CD8-positive, alpha-beta memory T cell (primary cell): Measurements from ENCODE around the gene SLC26A4. TPM values are rescaled to one million over a fixed set of nuclear protein-coding genes. Genes with fewer than 3 reads are reported as not detected.
A peak's percentile ranks its signal among the peaks of the same experiment; 100 is the strongest.

ENCODE experiments used
- CTCF ChIA-PET: fragments of 350-600 bp; sonication (Branson Sonifier 250); formaldehyde crosslinking; loops from one replicate; lab custom pipeline; 2021; ENCODE audit warnings: antibody characterized with exemption; lab: Charles Lee
- POLR2A ChIA-PET: fragments of 350-600 bp; sonication (Branson Sonifier 250); formaldehyde crosslinking; loops from one replicate; lab custom pipeline; 2021; ENCODE audit warnings: antibody characterized with exemption; lab: Charles Lee
- DNase-seq, 5 donors: peaks; one replicate each; pipeline versions ENCODE4 v3.0.0 to v3.0.0-alpha.2; 2020 to 2022; ENCODE audit warnings: mixed read lengths in 1 of 5
- H3K27ac ChIP-seq: one replicate; pipeline ENCODE4 v1.7.0; 2013; ENCODE audit warnings: low read depth, mild to moderate bottlenecking, low read length, moderate library complexity
- H3K27me3 ChIP-seq: 2 replicates; pipeline ENCODE4 v1.7.0; 2013; ENCODE audit warnings: low read length, mild to moderate bottlenecking; ENCODE audit not compliant: insufficient read depth, poor library complexity, severe bottlenecking
- H3K36me3 ChIP-seq: 2 replicates; pipeline ENCODE4 v1.7.0; 2013; ENCODE audit warnings: mild to moderate bottlenecking, low read length, moderate library complexity; ENCODE audit not compliant: insufficient read depth
- H3K4me1 ChIP-seq: 2 replicates; pipeline ENCODE4 v1.7.0; 2013; ENCODE audit warnings: mild to moderate bottlenecking, low read length, moderate library complexity; ENCODE audit not compliant: insufficient read depth
- H3K4me3 ChIP-seq: 2 replicates; pipeline ENCODE4 v1.7.0; 2013; ENCODE audit warnings: mild to moderate bottlenecking, low read length
- H3K9me3 ChIP-seq: 2 replicates; pipeline ENCODE4 v1.7.0; 2013; ENCODE audit warnings: mild to moderate bottlenecking, low read length
- H3K27ac Mint-ChIP-seq, 8 donors: one replicate each; pipeline ENCODE4 v1.8.0; 2020 to 2021; ENCODE audit warnings: mixed read lengths in 8 of 8, mild to moderate bottlenecking in 6 of 8, inconsistent platforms in 3 of 8, moderate library complexity in 3 of 8
- H3K27me3 Mint-ChIP-seq, 2 donors: one replicate each; pipeline ENCODE4 v1.8.0; 2020 to 2021; ENCODE audit warnings: mixed read lengths in 2 of 2, mild to moderate bottlenecking in 1 of 2, moderate library complexity in 1 of 2
- H3K36me3 Mint-ChIP-seq, 3 donors: one replicate each; pipeline ENCODE4 v1.8.0; 2020 to 2021; ENCODE audit warnings: mixed read lengths in 3 of 3, inconsistent platforms in 1 of 3, mild to moderate bottlenecking in 1 of 3
- H3K4me1 Mint-ChIP-seq, 3 donors: one replicate each; pipeline ENCODE4 v1.8.0; 2020 to 2021; ENCODE audit warnings: mixed read lengths in 3 of 3, inconsistent platforms in 1 of 3, mild to moderate bottlenecking in 1 of 3
- H3K4me3 Mint-ChIP-seq, 7 donors: one replicate each; pipeline ENCODE4 v1.8.0; 2020 to 2021; ENCODE audit warnings: mixed read lengths in 7 of 7, mild to moderate bottlenecking in 6 of 7, moderate library complexity in 4 of 7, inconsistent platforms in 2 of 7
- H3K9me3 Mint-ChIP-seq, 5 donors: one replicate each; pipeline ENCODE4 v1.8.0; 2020 to 2022; ENCODE audit warnings: mixed read lengths in 5 of 5, mild to moderate bottlenecking in 3 of 5, moderate library complexity in 2 of 5, inconsistent platforms in 1 of 5
- polyA plus RNA-seq: library from polyadenylated mRNA; unstranded; fragments of 300-500 nt; fragmentation: Illumina TruSeq; gene quantifications from one replicate; pipeline ENCODE4 v1.2.3, GENCODE V29; 2021
- total RNA-seq, 2 experiments: library from RNA; stranded (reverse); gene quantifications; one replicate each; pipeline ENCODE4 v1.2.3, GENCODE V29; 2021

SLC26A4 gene
- total and polyA plus RNA-seq, 3 experiments from 2014 or later: 0.78 to 2.1 TPM; not detected in 1

DNA sequence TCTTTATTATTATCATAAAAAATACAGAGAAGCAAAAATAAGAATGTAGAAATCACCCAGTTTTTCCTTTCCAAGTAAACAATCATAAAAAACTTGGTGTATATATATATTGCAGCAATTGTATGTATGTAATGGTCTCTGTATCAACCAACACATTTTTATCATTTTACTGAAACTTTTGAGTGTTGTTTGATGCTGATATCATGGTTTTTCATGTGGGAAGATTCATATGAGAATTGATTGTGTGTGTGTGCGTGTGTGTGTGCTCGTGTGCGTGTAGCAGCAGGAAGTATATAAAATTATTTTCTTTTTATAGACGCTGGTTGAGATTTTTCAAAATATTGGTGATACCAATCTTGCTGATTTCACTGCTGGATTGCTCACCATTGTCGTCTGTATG, 22.3 kb downstream of the SLC26A4 start:
- H3K27ac Mint-ChIP-seq: no peak overlapping the region
- H3K27me3 Mint-ChIP-seq: peaks cover 0 to 4% of the 10 kb centered on the region in 2 donors
- no peak overlapping the region for H3K4me3 Mint-ChIP-seq
- Histone ChIP-seq H3K27ac (no peak overlapping the region), H3K36me3 (no peaks in the 10 kb centered on the region), H3K4me3 (no peak overlapping the region), H3K4me1 (no peaks in the 10 kb centered on the region), H3K27me3 (no peaks in the 10 kb centered on the region), H3K9me3 (no peaks in the 10 kb centered on the region)
- no peak for DNase-seq
- no peaks in the 10 kb centered on the region for H3K9me3 Mint-ChIP-seq
- ChIA-PET CTCF (no interaction called here), POLR2A (no interaction called here)
- no peaks in the 10 kb centered on the region for H3K36me3 Mint-ChIP-seq
- H3K4me1 Mint-ChIP-seq: peaks cover 0 to 11% (median 4%) of the 10 kb centered on the region in 3 donors

DNA sequence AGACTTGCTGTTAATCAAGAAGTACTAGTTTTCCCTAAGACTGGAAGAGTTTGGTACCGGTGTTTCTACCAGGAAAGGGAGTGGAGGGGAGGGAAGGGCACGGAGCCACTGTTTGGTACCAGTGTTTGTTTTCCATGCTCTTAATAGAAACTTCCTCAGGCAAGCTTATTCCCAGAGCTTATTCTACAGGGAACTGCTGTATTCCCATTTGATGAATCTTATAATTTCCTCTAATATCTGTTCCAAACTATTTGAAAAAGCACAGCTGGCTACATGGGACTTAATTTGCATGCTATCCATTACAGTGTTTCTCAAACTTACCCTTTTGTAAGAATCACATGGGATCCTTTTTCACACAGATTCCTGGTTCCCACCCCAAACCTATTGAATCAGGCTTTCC, 23.7 kb downstream of the SLC26A4 start:
- Mint-ChIP-seq H3K9me3 (no peaks in the 10 kb centered on the region), H3K27me3 (peaks cover 4% of the 10 kb centered on the region in 2 donors), H3K4me1 (no peaks in the 10 kb centered on the region), H3K27ac (no peak overlapping the region), H3K4me3 (no peak overlapping the region), H3K36me3 (no peaks in the 10 kb centered on the region)
- Histone ChIP-seq H3K27me3 (no peaks in the 10 kb centered on the region), H3K36me3 (no peaks in the 10 kb centered on the region), H3K4me3 (no peak overlapping the region), H3K9me3 (no peaks in the 10 kb centered on the region), H3K4me1 (no peaks in the 10 kb centered on the region), H3K27ac (no peak overlapping the region)
- POLR2A ChIA-PET: no interaction called here
- CTCF ChIA-PET: no interaction called here
- no peak for DNase-seq

DNA sequence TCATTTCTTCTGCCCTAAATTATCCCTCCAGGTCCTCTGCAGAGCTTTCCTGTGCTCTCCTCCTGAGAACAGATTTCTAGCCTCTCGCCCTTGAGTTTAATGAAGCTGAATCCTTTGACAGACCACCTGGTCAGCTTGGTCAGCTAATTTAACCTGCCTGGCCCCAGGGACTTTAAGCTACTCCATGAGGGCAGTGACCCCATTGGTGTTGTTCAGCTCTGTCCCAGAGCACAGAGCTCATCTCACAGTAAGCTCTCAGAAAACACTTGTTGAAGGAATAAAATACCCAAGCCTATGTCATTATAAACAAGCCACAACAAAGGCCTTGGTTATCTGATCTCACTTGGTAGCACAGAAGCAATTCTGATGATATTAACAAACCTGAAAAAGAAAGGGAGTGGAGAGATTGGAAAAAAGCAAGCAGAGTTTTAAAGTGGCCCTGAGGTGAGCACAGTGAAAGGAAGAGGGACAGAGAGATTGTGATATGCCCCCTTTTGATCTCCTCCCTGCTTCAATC, 24.4 kb downstream of the SLC26A4 start:
- Mint-ChIP-seq H3K27ac (no peak overlapping the region), H3K36me3 (no peaks in the 10 kb centered on the region), H3K4me1 (no peaks in the 10 kb centered on the region), H3K4me3 (no peak overlapping the region), H3K9me3 (no peaks in the 10 kb centered on the region), H3K27me3 (peaks cover 4 to 9% of the 10 kb centered on the region in 2 donors)
- no peaks in the 10 kb centered on the region for H3K36me3 ChIP-seq
- DNase-seq: no peak
- H3K4me3 ChIP-seq: no peak overlapping the region
- CTCF ChIA-PET: no interaction called here
- H3K27ac ChIP-seq: no peak overlapping the region
- POLR2A ChIA-PET: no interaction called here
- no peaks in the 10 kb centered on the region for H3K27me3 ChIP-seq
- no peaks in the 10 kb centered on the region for H3K4me1 ChIP-seq
- no peaks in the 10 kb centered on the region for H3K9me3 ChIP-seq

DNA sequence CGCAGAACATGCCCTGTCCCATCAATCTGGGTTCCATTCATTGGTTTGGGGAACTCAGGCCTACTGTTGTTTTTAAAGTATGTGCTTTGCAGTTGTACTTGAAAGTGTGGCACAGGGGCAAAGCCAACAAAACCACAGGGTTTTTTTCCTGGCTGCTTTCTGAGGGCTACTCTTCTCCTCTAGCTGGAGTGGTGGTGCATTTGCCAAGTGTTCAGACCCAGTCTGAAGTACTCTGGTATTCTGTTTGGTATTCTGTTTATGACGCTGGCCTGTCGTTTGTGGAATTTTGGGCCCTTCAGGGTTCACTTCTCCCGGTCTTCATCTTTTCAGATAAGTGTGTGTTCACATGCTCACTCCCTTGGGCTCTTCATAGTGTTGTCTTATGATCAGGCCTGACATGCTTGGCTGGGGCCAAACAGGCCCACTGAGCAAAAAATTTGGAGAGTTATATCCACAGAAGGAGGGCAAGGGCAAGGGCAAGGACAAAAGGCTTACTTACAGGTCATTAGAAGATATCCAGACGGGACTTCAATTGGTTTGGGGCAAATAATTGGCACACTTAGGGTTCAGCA, 26.3 kb downstream of the SLC26A4 start:
- no peak overlapping the region for H3K27ac Mint-ChIP-seq
- no peaks in the 10 kb centered on the region for H3K36me3 Mint-ChIP-seq
- peaks cover 4 to 19% of the 10 kb centered on the region in 2 donors for H3K27me3 Mint-ChIP-seq
- Histone ChIP-seq H3K36me3 (no peaks in the 10 kb centered on the region), H3K4me1 (no peaks in the 10 kb centered on the region), H3K9me3 (no peaks in the 10 kb centered on the region), H3K27me3 (no peaks in the 10 kb centered on the region), H3K4me3 (no peak overlapping the region), H3K27ac (no peak overlapping the region)
- ChIA-PET CTCF (no interaction called here), POLR2A (no interaction called here)
- H3K4me3 Mint-ChIP-seq: no peak overlapping the region
- no peak for DNase-seq
- no peaks in the 10 kb centered on the region for H3K4me1 Mint-ChIP-seq
- H3K9me3 Mint-ChIP-seq: no peaks in the 10 kb centered on the region

DNA sequence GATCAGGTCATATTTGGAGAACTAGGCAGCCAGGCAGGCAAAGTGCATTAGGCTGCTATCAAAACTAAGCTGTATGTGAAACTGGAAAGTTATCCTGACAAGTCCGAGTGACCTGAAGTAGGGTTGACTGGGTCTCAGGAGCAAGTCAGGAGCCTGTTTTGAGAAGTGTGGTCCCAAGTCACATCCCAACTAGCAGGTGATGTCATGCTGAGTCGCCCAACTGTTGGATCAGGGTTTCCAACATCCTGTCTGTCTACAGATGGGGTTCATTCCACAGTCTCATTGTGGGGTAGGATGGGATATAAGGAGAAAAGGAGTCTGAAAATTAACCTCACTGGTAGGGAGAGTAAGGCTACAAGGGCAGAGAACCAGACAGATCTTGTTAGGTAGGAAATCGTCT, 27.0 kb downstream of the SLC26A4 start:
- no peaks in the 10 kb centered on the region for H3K36me3 ChIP-seq
- Mint-ChIP-seq H3K9me3 (no peaks in the 10 kb centered on the region), H3K4me3 (no peak overlapping the region), H3K4me1 (no peaks in the 10 kb centered on the region), H3K27ac (no peak overlapping the region), H3K27me3 (peaks cover 6 to 23% of the 10 kb centered on the region in 2 donors), H3K36me3 (no peaks in the 10 kb centered on the region)
- CTCF ChIA-PET: interaction anchor here (0.6 kb wide), 1 partner anchor 322 kb away, joined by 3 read pairs; no protein-coding TSS in a partner anchor
- H3K4me1 ChIP-seq: no peaks in the 10 kb centered on the region
- DNase-seq: no peak
- H3K27ac ChIP-seq: no peak overlapping the region
- H3K27me3 ChIP-seq: no peaks in the 10 kb centered on the region
- H3K9me3 ChIP-seq: no peaks in the 10 kb centered on the region
- POLR2A ChIA-PET: no interaction called here
- H3K4me3 ChIP-seq: no peak overlapping the region

DNA sequence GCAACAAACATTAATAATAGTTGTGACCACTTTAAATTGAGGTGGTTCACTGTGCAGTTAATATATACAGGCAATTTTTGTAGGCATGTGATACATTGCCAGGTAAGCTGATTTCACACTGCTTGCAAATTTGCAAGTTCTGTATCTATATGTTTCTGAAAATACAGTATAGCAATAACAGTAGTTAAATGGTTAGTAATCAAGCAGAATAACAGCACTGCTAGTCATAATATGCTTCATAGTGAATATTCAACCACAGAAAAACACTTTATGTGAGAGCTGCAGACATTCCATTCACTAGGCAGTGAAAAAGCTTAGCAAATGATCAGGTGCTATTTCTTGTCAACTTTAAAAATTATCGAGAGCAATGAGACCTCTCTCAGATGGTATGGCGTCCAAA, 28.9 kb downstream of the SLC26A4 start:
- DNase-seq: no peak
- no peak overlapping the region for H3K27ac ChIP-seq
- no peaks in the 10 kb centered on the region for H3K27me3 ChIP-seq
- H3K36me3 ChIP-seq: no peaks in the 10 kb centered on the region
- Mint-ChIP-seq H3K36me3 (no peaks in the 10 kb centered on the region), H3K4me3 (no peak overlapping the region), H3K4me1 (no peaks in the 10 kb centered on the region), H3K27me3 (peaks cover 6 to 35% of the 10 kb centered on the region in 2 donors), H3K27ac (no peak overlapping the region), H3K9me3 (no peaks in the 10 kb centered on the region)
- ChIA-PET CTCF (no interaction called here), POLR2A (no interaction called here)
- no peaks in the 10 kb centered on the region for H3K4me1 ChIP-seq
- H3K4me3 ChIP-seq: no peak overlapping the region
- no peaks in the 10 kb centered on the region for H3K9me3 ChIP-seq

DNA sequence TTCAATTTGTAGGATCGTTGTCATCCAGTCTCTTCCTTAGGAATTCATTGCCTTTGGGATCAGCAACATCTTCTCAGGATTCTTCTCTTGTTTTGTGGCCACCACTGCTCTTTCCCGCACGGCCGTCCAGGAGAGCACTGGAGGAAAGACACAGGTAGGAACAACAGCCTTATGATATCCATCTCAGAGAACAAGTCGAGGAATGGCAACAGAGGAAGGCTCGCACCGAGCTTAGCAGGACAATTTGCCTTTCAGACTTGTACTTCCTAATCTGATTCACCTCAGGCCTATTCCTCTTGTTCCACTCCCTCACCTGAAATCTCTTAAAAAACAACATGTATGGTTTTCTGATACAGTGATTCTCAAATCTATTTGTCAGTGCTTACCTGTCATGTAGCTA, 29.5 kb downstream of the SLC26A4 start:
- ChIA-PET POLR2A (no interaction called here), CTCF (no interaction called here)
- Mint-ChIP-seq H3K9me3 (no peaks in the 10 kb centered on the region), H3K4me1 (no peaks in the 10 kb centered on the region), H3K27me3 (peaks cover 6 to 38% of the 10 kb centered on the region in 2 donors), H3K4me3 (no peak overlapping the region), H3K27ac (no peak overlapping the region), H3K36me3 (no peaks in the 10 kb centered on the region)
- no peak for DNase-seq
- H3K4me3 ChIP-seq: no peak overlapping the region
- no peaks in the 10 kb centered on the region for H3K36me3 ChIP-seq
- H3K4me1 ChIP-seq: no peaks in the 10 kb centered on the region
- no peaks in the 10 kb centered on the region for H3K27me3 ChIP-seq
- H3K9me3 ChIP-seq: no peaks in the 10 kb centered on the region
- H3K27ac ChIP-seq: no peak overlapping the region

DNA sequence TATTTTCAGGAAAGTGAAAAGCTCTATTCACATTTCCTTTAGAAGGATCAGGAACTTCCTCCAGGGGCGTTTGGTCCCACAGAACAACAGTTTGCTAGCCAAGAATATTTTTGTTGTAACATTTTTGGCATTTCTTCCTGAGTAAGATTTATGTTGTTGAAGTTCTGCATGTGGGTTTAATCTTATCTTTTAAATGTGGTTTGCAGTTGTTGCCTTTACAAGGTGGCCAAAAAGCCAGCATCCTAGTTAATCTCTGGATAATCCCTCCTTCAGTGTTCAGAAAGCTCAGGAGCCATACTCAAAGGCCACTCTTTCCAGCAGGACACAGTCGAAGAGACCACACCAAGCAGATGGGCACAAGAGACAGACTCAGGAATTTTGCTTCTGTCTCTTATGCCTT, 30.0 kb downstream of the SLC26A4 start:
- H3K4me3 ChIP-seq: no peak overlapping the region
- ChIA-PET CTCF (no interaction called here), POLR2A (no interaction called here)
- Mint-ChIP-seq H3K9me3 (no peaks in the 10 kb centered on the region), H3K4me3 (no peak overlapping the region), H3K27me3 (peaks cover 6 to 38% of the 10 kb centered on the region in 2 donors), H3K36me3 (no peaks in the 10 kb centered on the region), H3K4me1 (no peaks in the 10 kb centered on the region), H3K27ac (peak overlapping the region in 1 of 8 donors; percentile 8)
- no peaks in the 10 kb centered on the region for H3K9me3 ChIP-seq
- DNase-seq: no peak
- no peaks in the 10 kb centered on the region for H3K4me1 ChIP-seq
- no peak overlapping the region for H3K27ac ChIP-seq
- no peaks in the 10 kb centered on the region for H3K27me3 ChIP-seq
- H3K36me3 ChIP-seq: no peaks in the 10 kb centered on the region
